ENCODE results near the gene PRSS50. TPM values are rescaled to one million over a fixed set of nuclear protein-coding genes. Genes with fewer than 3 reads are reported as not detected.

The PRSS50 gene
- total RNA-seq, 2 experiments from 2014 or later, result not detected

DNA sequence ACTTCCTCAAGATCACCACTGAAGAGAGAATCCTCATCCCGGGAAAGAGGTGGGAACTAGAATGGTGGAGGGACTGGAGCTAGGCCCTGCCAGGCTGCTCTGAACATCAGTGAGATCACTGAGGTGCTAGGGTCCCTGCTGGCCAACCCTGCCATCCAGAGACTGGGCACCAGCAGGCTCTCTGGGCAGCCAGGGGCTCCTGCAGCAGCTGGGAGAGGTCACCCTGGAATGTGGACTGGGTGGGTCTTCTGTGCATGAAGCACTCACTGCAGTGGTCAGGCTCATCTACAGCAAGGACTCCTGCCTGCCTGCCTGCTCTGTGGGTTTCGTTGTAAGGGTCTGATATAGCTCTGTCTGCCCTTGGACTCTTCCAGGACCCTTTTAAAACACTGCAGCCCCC is 49.1 kb downstream of the PRSS50 start:
- no peaks in the 10 kb centered on the region for H3K4me1 Mint-ChIP-seq (ENCODE audit: low read depth)
- POLR2A ChIA-PET, result no interaction called here
- DNase-seq, result peak; percentile 4
- no peak overlapping the region for H3K4me3 Mint-ChIP-seq
- no peaks in the 10 kb centered on the region for H3K36me3 Mint-ChIP-seq
- H3K27ac Mint-ChIP-seq, result no peak overlapping the region
- H3K9me3 Mint-ChIP-seq, result no peaks in the 10 kb centered on the region
- no peaks in the 10 kb centered on the region for H3K27me3 Mint-ChIP-seq
- intact Hi-C loops (cut with micrococcal nuclease), result no loop called here
- CTCF ChIA-PET, result no interaction called here

GRCh38 chr3:46668116-46668515 is 49.6 kb downstream of the PRSS50 start:
- Mint-ChIP-seq H3K4me3 (no peak overlapping the region), H3K36me3 (no peaks in the 10 kb centered on the region), H3K27ac (no peak overlapping the region), H3K9me3 (no peaks in the 10 kb centered on the region), H3K4me1 (ENCODE audit: low read depth) (no peaks in the 10 kb centered on the region), H3K27me3 (no peaks in the 10 kb centered on the region)
- DNase-seq, result peak; percentile 4
- intact Hi-C loops (cut with micrococcal nuclease), result no loop called here
- POLR2A ChIA-PET, result no interaction called here
- CTCF ChIA-PET, result no interaction called here

- H3K4me1 Mint-ChIP-seq (ENCODE audit: low read depth), result no peaks in the 10 kb centered on the region
- peak; percentile 3 for DNase-seq
- CTCF ChIA-PET, result no interaction called here
- H3K27ac Mint-ChIP-seq, result no peak overlapping the region
- POLR2A ChIA-PET, result no interaction called here
- no peak overlapping the region for H3K4me3 Mint-ChIP-seq
- H3K9me3 Mint-ChIP-seq, result no peaks in the 10 kb centered on the region
- intact Hi-C loops (cut with micrococcal nuclease), result no loop called here
- no peaks in the 10 kb centered on the region for H3K36me3 Mint-ChIP-seq
- H3K27me3 Mint-ChIP-seq, result no peaks in the 10 kb centered on the region
Measured at GRCh38 chr3:46667657-46668056, 50.0 kb downstream of the PRSS50 start.

DNA sequence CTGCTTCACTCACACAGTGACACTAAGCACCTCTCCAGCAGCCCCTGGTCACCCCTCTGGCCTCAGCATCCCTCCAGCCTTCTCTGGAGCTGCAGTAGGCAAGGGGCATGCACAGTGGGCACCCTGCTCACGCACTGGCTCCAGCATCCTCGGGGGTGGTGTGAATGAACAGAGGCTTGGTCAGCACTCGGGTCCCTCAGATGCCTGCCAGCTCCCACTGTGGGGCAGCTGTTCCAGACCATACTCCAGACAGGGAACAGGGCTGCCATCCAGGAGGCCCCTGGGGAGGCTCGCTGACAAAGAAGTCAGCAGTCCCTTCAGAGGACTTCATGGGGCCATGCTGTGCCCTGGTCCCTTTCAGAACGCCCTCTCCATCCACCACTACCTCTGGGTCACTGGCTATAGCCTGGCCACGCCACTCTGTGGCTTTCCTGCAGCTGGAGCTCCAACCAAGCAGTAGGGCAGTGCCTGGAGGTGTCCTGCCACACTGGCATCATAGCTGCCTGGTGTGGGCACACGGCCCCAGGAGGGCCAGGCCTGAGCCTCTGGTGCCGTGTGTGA is 50.5 kb downstream of the PRSS50 start:
- intact Hi-C loops (cut with micrococcal nuclease), result no loop called here
- Mint-ChIP-seq H3K4me1 (ENCODE audit: low read depth) (no peaks in the 10 kb centered on the region), H3K27ac (no peak overlapping the region), H3K36me3 (no peaks in the 10 kb centered on the region), H3K4me3 (no peak overlapping the region), H3K9me3 (no peaks in the 10 kb centered on the region), H3K27me3 (no peaks in the 10 kb centered on the region)
- peak; percentile 3 for DNase-seq
- CTCF ChIA-PET, result interaction anchor here (0.6 to 1.0 kb wide), 2 partner anchors 37 to 179 kb away, joined by 3 to 4 read pairs; no protein-coding TSS in a partner anchor
- POLR2A ChIA-PET, result no interaction called here

DNA sequence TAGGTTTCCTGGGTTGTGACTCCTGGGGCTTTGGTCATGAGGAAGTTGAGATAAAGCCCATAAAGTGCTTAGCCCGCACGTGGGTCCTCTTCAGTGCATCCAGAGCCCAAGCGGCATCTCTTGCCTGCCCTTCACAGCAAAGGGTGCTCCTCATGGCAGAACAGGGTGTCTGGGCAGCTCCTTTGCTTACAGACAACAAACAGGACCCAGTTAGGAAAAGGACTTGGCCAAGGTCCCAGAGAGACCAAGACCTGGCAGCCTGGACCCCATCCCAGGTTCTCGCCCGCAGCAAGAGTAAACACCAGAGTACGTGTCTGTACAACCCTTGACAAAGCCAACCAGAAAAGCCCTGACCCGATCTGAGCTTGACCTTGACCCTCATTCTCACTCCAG is 51.2 kb downstream of the PRSS50 start:
- no peaks in the 10 kb centered on the region for H3K4me1 Mint-ChIP-seq (ENCODE audit: low read depth)
- peak; percentile 4 for DNase-seq
- no peaks in the 10 kb centered on the region for H3K27me3 Mint-ChIP-seq
- H3K9me3 Mint-ChIP-seq, result no peaks in the 10 kb centered on the region
- ChIA-PET CTCF (interaction anchor here (0.6 to 1.0 kb wide), 2 partner anchors 37 to 178 kb away, joined by 3 to 4 read pairs; no protein-coding TSS in a partner anchor), POLR2A (no interaction called here)
- intact Hi-C loops (cut with micrococcal nuclease), result no loop called here
- no peak overlapping the region for H3K27ac Mint-ChIP-seq
- H3K4me3 Mint-ChIP-seq, result no peak overlapping the region
- no peaks in the 10 kb centered on the region for H3K36me3 Mint-ChIP-seq

DNA sequence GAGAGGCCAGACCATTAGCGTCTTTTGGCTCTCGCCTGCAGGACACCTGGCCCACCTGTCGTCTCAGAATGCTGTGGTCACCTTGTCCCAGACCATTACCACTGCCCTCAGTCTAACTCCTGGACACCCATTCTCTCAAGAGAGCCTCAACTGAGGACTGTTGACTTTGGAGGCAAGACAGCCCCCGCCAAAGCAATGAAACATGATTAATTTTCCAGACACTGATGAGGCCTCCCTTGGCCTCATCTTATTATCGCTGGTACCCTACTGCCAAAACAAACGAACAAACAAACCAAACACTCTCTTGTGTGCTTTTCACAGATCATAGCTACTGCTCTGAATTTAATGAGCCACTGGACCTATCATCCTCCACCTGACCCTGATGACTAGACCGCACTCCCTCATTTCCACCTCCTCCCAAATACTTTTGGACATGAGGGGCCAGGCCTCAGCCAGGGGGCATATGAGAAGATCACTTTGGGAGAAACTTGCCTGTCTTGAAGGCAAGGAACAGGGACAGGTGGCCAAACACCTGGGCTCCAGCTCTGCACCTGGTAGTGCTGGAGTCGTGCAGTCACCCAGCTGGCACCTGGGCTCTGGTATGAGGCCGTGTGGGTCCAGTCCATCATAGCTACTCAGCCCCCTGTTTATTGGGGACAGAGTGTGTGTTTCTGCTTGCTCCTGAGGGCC is 51.8 kb downstream of the PRSS50 start:
- DNase-seq, result peak; percentile 2
- no peak overlapping the region for H3K27ac Mint-ChIP-seq
- no peaks in the 10 kb centered on the region for H3K36me3 Mint-ChIP-seq
- H3K9me3 Mint-ChIP-seq, result no peaks in the 10 kb centered on the region
- intact Hi-C loops (cut with micrococcal nuclease), result no loop called here
- no peaks in the 10 kb centered on the region for H3K27me3 Mint-ChIP-seq
- no peaks in the 10 kb centered on the region for H3K4me1 Mint-ChIP-seq (ENCODE audit: low read depth)
- no peak overlapping the region for H3K4me3 Mint-ChIP-seq
- POLR2A ChIA-PET, result no interaction called here
- CTCF ChIA-PET, result interaction anchor here (1.0 kb wide), 1 partner anchor 178 kb away, joined by 3 read pairs; no protein-coding TSS in a partner anchor

- POLR2A ChIA-PET, result no interaction called here
- intact Hi-C loops (cut with micrococcal nuclease), result no loop called here
- Mint-ChIP-seq H3K36me3 (no peaks in the 10 kb centered on the region), H3K9me3 (no peaks in the 10 kb centered on the region), H3K27ac (no peak overlapping the region), H3K4me3 (no peak overlapping the region), H3K27me3 (no peaks in the 10 kb centered on the region), H3K4me1 (ENCODE audit: low read depth) (no peaks in the 10 kb centered on the region)
- CTCF ChIA-PET, result no interaction called here
- DNase-seq, result no peak
Measured at GRCh38 chr3:46664971-46665762, 52.5 kb downstream of the PRSS50 start.

DNA sequence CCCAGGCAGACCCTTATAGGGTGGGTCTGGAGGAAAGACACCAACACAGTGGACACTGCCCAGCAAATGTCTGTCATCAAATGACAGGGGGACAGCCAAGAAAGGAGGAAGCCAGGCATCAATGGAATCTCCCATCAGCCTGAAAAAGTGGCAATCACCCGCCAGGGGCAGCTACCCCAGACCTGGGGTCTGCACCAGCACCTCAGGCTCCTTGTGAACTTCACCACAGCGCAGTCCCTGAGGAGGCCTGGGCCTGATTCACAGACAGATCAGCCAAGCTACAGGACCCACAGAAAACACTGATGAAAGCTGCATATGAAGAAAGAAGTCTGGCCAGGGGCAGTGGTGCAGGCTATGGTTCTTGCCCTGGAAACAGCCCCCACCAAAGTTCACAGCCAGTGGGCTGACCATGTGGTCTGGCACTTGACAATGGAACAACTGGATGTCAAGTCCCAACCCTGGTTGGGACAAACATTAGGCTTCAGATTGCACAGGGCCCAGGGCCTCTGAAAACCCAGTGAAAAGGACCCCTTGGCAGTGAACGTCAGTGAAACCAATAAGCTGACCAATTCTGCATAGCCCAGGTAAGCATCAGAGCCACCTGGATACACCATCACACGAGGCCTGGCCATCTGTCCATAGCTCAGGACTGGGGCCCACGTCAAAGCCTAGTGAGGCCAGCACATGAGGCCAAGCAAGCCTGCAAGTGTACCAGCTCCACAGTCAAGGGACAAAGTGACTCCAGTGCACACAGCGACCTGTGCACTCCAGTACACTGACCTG is 53.3 kb downstream of the PRSS50 start:
- DNase-seq, result peak; percentile 3
- CTCF ChIA-PET, result no interaction called here
- H3K4me3 Mint-ChIP-seq, result no peak overlapping the region
- H3K4me1 Mint-ChIP-seq (ENCODE audit: low read depth), result no peaks in the 10 kb centered on the region
- no peak overlapping the region for H3K27ac Mint-ChIP-seq
- POLR2A ChIA-PET, result no interaction called here
- no peaks in the 10 kb centered on the region for H3K9me3 Mint-ChIP-seq
- H3K36me3 Mint-ChIP-seq, result no peaks in the 10 kb centered on the region
- intact Hi-C loops (cut with micrococcal nuclease), result no loop called here
- H3K27me3 Mint-ChIP-seq, result no peaks in the 10 kb centered on the region

- H3K4me3 Mint-ChIP-seq, result no peak overlapping the region
- H3K36me3 Mint-ChIP-seq, result no peaks in the 10 kb centered on the region
- H3K27me3 Mint-ChIP-seq, result no peaks in the 10 kb centered on the region
- ChIA-PET CTCF (no interaction called here), POLR2A (no interaction called here)
- peak; percentile 13 for DNase-seq
- H3K4me1 Mint-ChIP-seq (ENCODE audit: low read depth), result no peaks in the 10 kb centered on the region
- H3K9me3 Mint-ChIP-seq, result no peaks in the 10 kb centered on the region
- intact Hi-C loops (cut with micrococcal nuclease), result no loop called here
- H3K27ac Mint-ChIP-seq, result no peak overlapping the region
Measured at GRCh38 chr3:46663591-46664135, 54.0 kb downstream of the PRSS50 start.

- no peak overlapping the region for H3K4me3 Mint-ChIP-seq
- CTCF ChIA-PET, result interaction anchor here (0.7 to 1.2 kb wide), 2 partner anchors 33 to 175 kb away, joined by 3 read pairs; no protein-coding TSS in a partner anchor
- intact Hi-C loops (cut with micrococcal nuclease), result no loop called here
- H3K27me3 Mint-ChIP-seq, result no peaks in the 10 kb centered on the region
- peak; percentile 1 for DNase-seq
- POLR2A ChIA-PET, result no interaction called here
- H3K36me3 Mint-ChIP-seq, result no peaks in the 10 kb centered on the region
- H3K4me1 Mint-ChIP-seq (ENCODE audit: low read depth), result no peaks in the 10 kb centered on the region
- no peaks in the 10 kb centered on the region for H3K9me3 Mint-ChIP-seq
- no peak overlapping the region for H3K27ac Mint-ChIP-seq
Measured at GRCh38 chr3:46662771-46663551, 54.7 kb downstream of the PRSS50 start.

All from activated CD4-positive, alpha-beta memory T cell treated with anti-CD3 and anti-CD28 coated beads for 36 hours (primary cell).